Muscle layer of colon (tissue), 2 donors: Measurements from ENCODE around the gene NDUFB10.
A peak's percentile ranks its signal among the peaks of the same experiment; 100 is the strongest.
"Not testable (repeated sequence)": the region's sequence is repeated elsewhere in the genome, so short reads cannot be mapped to it uniquely, and the experiment has no call there.

Source experiments
- H3K27ac ChIP-seq: one replicate; pipeline ENCODE4 v1.7.0; 2013; ENCODE audit warnings: low read depth, mild to moderate bottlenecking, low read length, moderate library complexity
- H3K27me3 ChIP-seq, 2 donors: one replicate each; pipeline ENCODE4 v1.7.0; 2013; ENCODE audit warnings: low read length in 2 of 2, mild to moderate bottlenecking in 2 of 2; ENCODE audit not compliant: insufficient read depth in 2 of 2, control insufficient read depth in 1 of 2
- H3K36me3 ChIP-seq: one replicate; pipeline ENCODE4 v1.7.0; 2013; ENCODE audit warnings: mild to moderate bottlenecking, low read length; ENCODE audit not compliant: insufficient read depth
- H3K4me1 ChIP-seq: one replicate; pipeline ENCODE4 v1.7.0; 2013; ENCODE audit warnings: mild to moderate bottlenecking, low read length; ENCODE audit not compliant: insufficient read depth
- H3K4me3 ChIP-seq, 2 donors: one replicate each; pipeline ENCODE4 v1.7.0; 2013; ENCODE audit warnings: low read length in 2 of 2, low read depth in 1 of 2, mild to moderate bottlenecking in 1 of 2, moderate library complexity in 1 of 2
- H3K9ac ChIP-seq: one replicate; pipeline ENCODE4 v1.7.0; 2013; ENCODE audit warnings: low read length
- H3K9me3 ChIP-seq: one replicate; pipeline ENCODE4 v1.7.0; 2013; ENCODE audit warnings: mild to moderate bottlenecking, low read length
- donor health status: abdominal sarcoma.
- donor health status: Adenocarcinoma of cecum.

The NDUFB10 gene

DNA sequence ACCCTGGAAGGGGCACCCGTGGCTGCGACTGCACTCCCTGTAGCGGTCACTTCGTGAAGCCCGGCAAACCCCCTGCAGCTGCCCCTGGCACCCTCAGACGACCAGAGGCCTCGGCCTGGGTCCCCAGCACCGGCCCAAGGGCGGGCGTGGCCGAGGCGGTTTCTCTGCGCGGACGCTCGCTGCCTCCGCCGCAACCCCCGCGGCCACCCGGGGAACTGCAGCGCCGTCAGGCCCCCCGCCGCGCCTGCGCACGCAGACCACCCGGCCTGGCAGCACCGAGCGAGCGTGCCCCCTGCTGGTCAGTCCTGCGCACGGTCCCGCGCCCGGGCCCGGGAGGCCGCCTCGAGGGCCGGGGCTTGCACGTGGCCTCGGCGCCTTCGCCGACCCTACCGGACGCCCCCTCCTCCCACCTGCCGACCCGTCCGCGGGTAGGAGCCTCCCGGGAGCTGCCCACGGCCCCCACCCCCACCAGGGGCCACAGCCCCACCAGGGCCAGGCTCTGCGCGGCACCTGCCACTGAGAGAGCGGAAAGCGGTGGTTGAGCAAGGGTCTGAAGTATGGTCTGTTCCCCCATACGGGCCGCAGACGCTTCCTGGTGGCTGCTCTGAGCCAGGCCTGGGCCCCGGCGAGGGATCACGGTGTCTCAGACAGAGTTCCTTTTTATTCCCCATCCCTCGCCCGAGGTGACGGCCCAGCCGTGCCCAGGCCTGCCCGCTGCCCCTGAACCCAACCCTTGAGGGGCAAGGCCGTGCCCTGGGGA is 29.6 kb upstream of the NDUFB10 start:
- Histone ChIP-seq H3K9ac (no peak overlapping the region), H3K4me1 (no peaks in the 10 kb centered on the region), H3K36me3 (no peaks in the 10 kb centered on the region), H3K4me3 (peak overlapping the region; percentile 48 to 75), H3K9me3 (no peaks in the 10 kb centered on the region), H3K27ac (peak overlapping the region; percentile 70), H3K27me3 (peaks cover 0 to 22% of the 10 kb centered on the region in 2 donors)

DNA sequence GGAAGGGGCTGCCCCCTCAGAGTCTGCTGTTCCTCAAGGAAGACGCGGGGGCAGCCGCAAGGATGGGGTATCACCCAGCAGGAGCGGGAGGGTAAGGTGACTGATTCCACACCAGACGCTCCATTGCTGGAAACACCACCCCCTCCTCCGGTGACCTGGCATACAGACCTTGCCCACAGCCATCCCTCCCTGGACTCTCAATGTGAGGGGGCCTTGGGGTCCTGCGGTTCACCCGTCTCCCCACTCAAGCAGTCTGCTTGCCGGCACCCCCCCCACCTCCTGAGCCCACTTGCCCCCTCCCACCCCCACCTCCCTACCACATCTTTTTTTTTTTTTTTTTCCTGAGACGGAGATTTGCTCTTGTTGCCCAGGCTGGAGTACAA is 29.0 kb upstream of the NDUFB10 start:
- Histone ChIP-seq H3K36me3 (no peaks in the 10 kb centered on the region), H3K27ac (no peak overlapping the region), H3K9ac (no peak overlapping the region), H3K27me3 (peaks cover 0 to 21% of the 10 kb centered on the region in 2 donors), H3K4me1 (no peaks in the 10 kb centered on the region), H3K9me3 (no peaks in the 10 kb centered on the region), H3K4me3 (no peak overlapping the region)

DNA sequence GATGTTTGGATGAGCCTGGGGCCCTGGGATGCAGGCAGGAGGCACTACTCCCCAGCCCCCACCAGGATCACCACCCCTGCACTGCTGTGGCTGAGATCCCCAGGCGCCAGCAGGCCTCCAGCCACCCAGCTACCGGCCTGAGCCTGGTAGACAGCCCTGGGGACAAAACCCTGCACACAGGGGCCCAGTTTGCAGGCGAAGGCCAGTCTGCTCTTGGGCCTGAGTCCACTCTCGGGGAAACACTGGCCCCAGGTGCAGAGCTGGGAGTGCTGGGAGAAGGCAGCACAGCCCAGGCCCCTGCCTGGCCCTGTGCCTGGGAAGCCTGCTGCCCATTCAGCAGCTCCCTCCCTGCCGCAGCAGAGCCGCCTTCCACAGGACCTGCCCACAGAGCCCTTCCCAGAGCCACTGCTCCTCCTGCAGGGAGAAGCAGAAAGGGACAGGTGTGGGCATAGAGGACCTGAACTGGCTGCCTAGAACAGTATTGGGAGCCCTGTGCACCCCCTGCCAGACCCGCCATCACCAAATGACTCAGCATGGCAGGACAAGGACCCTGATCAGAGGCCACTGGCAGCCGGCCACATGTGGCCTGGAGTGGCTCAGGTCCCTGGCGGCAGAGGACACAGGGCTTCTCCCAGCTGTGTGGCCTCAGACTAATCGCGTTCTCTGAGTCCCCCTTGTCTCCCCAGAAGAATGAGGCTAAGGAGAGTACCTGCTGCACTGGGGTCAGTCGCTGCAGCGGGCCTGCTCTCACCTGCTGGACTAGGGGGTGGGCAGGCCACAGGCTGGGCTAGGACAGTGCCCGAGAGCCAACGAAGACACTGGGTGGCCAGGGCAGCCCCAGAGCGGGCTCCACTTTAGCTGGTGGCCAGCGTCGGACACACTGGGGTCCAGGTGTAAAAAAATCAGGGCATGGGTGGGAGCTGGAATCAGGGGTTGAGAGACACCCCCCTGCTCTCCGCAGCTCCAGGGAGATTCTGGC is 27.0 kb upstream of the NDUFB10 start:
- H3K36me3 ChIP-seq = no peaks in the 10 kb centered on the region
- no peak overlapping the region for H3K4me3 ChIP-seq
- H3K27me3 ChIP-seq = peaks cover 0 to 21% of the 10 kb centered on the region in 2 donors
- H3K9me3 ChIP-seq = no peaks in the 10 kb centered on the region
- H3K9ac ChIP-seq = no peak overlapping the region
- no peaks in the 10 kb centered on the region for H3K4me1 ChIP-seq
- no peak overlapping the region for H3K27ac ChIP-seq

DNA sequence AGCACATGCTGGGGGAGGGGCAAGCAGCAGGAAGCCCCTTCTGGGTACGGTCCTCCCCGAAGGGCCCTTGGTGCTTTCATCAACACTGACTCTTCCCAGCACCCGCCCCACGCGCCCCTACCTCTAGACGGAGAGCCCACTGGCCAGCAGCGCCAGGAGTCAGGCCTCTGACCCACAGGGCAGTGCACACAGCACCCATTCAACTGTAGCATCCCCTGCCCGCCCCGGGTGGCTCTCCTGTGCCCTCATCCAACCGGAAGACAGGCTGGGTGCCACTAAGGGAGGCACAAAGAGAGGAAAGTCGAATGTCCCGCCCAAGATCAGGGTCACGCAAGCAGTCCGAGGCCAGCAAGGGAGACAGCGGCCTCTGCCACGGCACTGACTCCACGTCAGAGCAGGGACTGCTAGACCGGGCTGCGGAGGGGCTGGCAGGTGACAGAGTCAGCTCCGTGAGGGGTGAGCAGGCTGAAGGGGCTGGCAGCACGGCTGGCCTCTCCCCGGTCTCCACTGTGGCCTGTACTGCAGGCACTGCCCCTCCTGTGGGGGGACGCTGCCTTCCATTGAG is 26.2 kb upstream of the NDUFB10 start:
- Histone ChIP-seq H3K27me3 (peaks cover 0 to 21% of the 10 kb centered on the region in 2 donors), H3K4me3 (no peak overlapping the region), H3K4me1 (no peaks in the 10 kb centered on the region), H3K9ac (no peak overlapping the region), H3K9me3 (no peaks in the 10 kb centered on the region), H3K36me3 (peaks cover 4% of the 10 kb centered on the region), H3K27ac (no peak overlapping the region)

DNA sequence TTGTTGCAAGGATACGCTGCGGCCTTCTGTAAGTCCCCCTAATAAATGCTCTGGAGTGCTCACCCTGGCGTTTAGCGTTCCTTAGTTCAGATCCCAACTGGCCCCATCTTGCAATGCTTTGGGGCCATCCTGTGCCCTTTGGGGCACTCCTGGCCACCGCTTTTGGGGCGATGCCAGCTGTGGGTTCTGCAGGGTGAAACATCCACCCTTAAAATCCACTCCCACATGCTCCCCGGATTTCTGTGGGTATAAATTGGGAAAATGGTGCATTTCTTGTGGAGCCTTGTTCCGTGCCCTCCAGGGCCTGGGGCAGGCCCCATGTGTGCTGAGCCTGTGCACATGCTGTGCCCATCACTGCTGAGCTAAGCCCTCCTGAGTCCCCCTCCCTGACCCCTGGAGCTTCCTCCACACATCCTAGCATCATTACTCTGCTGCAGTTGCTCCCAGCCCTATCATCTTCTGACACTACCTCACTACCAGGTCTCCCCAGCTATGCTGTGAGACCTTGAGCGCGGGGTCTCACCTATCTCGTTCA is 22.3 kb upstream of the NDUFB10 start:
- Histone ChIP-seq H3K4me1 (peaks cover 7% of the 10 kb centered on the region), H3K36me3 (peaks cover 23% of the 10 kb centered on the region), H3K4me3 (no peak overlapping the region), H3K27me3 (peaks cover 0 to 16% of the 10 kb centered on the region in 2 donors), H3K27ac (no peak overlapping the region), H3K9me3 (no peaks in the 10 kb centered on the region), H3K9ac (no peak overlapping the region)

DNA sequence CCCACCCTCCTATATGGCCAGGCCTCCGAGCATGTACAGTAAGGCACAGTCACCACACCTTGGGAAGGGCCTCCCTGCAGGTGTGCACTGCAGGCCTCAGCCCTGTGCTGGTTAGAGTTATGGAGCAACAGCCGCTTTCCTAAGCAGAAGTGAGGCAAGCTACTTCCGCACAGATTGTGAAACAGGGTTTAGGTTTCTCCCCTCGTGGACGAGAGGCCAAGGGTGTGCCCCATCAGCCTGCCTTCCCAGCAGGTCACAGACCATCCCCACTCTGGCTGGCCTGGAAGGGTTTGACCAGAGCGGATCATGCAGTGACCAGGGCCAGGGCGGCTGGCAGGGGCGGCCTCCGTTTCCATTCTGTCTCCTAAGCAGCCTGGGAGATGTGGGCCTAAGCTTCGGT is 21.0 kb upstream of the NDUFB10 start:
- Histone ChIP-seq H3K4me3 (no peak overlapping the region), H3K4me1 (peaks cover 14% of the 10 kb centered on the region), H3K36me3 (peaks cover 23% of the 10 kb centered on the region), H3K9me3 (no peaks in the 10 kb centered on the region), H3K9ac (no peak overlapping the region), H3K27me3 (peaks cover 0 to 3% of the 10 kb centered on the region in 2 donors), H3K27ac (no peak overlapping the region)

DNA sequence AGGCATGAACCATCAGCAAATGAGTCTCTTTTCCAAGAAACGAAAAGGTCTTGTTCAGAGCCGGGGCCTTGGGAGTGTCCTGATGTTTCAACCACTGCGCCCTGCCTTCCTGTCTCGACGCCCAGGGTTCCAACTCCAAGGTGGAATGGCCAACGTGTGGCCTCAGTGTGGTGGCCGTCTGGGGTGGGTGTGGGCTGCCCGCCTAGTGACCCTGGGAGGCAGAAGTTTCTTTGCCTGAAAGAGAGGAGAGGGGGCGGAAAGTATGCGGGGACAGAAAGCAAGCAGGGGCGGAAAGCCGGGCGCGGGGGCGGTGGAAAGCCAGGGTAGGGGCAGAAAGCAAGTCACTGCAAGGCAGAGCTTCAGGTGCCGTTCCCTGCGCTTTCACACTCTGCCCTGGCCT is 20.4 kb upstream of the NDUFB10 start:
- no peak overlapping the region for H3K9ac ChIP-seq
- H3K27me3 ChIP-seq = no peaks in the 10 kb centered on the region
- H3K27ac ChIP-seq = no peak overlapping the region
- H3K9me3 ChIP-seq = no peaks in the 10 kb centered on the region
- H3K4me1 ChIP-seq = peaks cover 14% of the 10 kb centered on the region
- H3K36me3 ChIP-seq = peaks cover 23% of the 10 kb centered on the region
- no peak overlapping the region for H3K4me3 ChIP-seq

DNA sequence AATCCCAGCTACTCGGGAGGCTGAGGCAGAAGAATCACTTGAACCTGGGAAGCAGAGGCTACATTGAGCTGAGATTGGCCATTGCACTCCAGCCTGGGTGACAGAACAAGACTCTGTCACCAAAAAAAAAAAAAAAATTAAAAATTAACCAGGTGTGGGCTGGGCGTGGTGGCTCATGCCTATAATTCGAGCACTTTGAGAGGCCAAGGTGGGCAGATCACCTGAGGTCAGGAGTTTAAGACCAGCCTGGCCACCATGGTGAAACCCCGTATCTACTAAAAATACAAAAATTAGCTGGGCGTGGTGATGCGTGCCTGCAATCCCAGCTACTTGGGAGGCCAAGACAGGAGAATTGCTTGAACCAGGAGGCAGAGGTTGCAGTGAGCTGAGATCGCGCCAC is 19.5 kb upstream of the NDUFB10 start:
- not testable (repeated sequence) for H3K4me3 ChIP-seq, H3K27me3 ChIP-seq, H3K9me3 ChIP-seq, H3K27ac ChIP-seq, H3K9ac ChIP-seq
- Histone ChIP-seq H3K36me3 (peaks cover 23% of the 10 kb centered on the region), H3K4me1 (peaks cover 14% of the 10 kb centered on the region)

DNA sequence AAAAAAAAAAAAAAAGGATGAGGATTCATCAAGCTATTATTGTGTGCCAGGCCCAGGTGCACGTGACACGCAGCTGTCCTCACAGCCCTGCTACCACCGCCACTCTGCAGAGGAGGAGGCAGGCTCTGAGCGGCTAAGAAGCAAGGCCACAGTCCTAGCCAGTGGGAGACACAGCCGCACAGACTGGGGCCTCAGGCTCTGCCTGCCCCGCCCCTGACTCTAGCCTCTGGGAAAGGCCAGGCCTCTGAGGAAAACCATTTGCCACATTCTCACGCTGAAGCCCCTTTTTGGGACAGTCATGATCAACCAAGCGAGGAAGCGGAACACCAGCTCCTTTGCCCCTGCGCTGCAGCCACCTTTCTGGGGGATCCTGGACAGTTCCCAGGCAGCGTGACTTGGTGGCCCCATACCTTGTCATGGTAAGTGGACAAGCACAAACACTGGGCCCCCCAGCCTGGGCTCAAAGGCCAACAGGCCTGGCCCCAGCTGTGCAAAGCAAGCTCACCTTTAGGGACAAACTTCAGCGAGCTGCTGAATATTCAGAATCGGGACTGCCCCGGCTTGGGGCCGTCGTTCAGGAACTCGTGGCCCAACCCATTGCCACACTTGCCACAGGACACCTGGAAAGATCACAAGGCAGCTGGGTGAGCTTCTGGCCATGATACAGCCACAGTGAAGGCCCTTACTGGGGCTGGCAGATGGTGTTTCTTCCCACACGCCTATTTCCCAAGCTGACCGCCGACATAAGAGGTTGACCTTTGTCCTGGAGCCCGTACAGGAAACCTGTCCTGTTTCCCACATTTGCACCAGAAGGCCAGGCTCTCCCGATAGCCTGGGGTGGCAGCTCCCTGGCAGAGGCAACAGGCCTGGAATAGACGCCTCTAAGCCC is 18.8 kb upstream of the NDUFB10 start:
- Histone ChIP-seq H3K4me3 (no peak overlapping the region), H3K4me1 (peaks cover 14% of the 10 kb centered on the region), H3K9me3 (no peaks in the 10 kb centered on the region), H3K27me3 (no peaks in the 10 kb centered on the region), H3K27ac (no peak overlapping the region), H3K9ac (no peak overlapping the region), H3K36me3 (peaks cover 23% of the 10 kb centered on the region)

DNA sequence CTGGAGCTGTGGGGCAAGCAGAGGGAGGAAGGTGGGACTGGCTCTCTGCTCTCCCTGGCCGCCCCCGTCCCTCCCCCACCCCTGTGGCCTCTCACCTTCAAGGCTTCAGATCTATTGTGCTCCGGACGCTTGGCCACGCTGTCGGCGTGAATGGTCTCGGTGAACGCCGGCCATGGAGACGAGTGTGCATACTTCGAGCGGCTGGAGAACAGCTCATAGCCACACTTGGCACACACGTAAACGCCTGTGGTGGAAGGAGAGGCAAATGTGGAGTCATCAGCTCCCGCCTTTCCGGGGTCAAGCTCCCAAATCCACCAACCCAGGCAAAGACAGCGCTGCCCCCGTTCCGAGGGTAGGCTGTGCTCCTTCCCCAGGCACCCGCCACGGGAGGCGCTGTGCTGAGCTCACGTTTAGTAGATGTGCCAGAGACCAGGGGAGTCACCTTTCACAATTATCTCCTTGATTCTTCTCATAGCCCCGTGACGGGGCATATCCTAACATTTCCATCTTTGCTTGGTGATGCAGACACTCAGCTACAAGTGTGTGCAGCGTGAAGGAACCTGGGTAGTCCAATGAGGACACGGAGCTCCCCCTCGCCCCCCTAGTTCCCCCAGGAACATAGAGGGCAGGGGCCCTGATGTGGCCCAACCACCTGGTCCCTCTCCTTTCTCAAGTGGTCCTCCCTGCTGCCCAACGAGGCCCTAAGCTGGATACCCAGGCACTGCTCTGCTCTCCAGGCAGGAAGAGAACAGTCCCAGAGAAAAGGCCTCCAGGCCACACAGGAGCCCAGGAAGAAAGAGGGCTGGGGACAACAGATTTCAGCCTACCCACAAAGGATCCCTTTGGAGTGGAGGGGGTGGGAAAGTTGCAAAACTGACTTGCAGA is 17.9 kb upstream of the NDUFB10 start:
- no peaks in the 10 kb centered on the region for H3K27me3 ChIP-seq
- peaks cover 14% of the 10 kb centered on the region for H3K4me1 ChIP-seq
- peak overlapping the region in 1 of 2 donors; percentile 95 for H3K4me3 ChIP-seq
- peak overlapping the region; percentile 39 for H3K27ac ChIP-seq
- H3K9me3 ChIP-seq = no peaks in the 10 kb centered on the region
- H3K36me3 ChIP-seq = peaks cover 23% of the 10 kb centered on the region
- H3K9ac ChIP-seq = no peak overlapping the region
